Measurements from ENCODE around the gene CLK3.
A peak's percentile ranks its signal among the peaks of the same experiment; 100 is the strongest.
"Not testable (repeated sequence)": the region's sequence is repeated elsewhere in the genome, so short reads cannot be mapped to it uniquely, and the experiment has no call there.

The CLK3 gene

DNA sequence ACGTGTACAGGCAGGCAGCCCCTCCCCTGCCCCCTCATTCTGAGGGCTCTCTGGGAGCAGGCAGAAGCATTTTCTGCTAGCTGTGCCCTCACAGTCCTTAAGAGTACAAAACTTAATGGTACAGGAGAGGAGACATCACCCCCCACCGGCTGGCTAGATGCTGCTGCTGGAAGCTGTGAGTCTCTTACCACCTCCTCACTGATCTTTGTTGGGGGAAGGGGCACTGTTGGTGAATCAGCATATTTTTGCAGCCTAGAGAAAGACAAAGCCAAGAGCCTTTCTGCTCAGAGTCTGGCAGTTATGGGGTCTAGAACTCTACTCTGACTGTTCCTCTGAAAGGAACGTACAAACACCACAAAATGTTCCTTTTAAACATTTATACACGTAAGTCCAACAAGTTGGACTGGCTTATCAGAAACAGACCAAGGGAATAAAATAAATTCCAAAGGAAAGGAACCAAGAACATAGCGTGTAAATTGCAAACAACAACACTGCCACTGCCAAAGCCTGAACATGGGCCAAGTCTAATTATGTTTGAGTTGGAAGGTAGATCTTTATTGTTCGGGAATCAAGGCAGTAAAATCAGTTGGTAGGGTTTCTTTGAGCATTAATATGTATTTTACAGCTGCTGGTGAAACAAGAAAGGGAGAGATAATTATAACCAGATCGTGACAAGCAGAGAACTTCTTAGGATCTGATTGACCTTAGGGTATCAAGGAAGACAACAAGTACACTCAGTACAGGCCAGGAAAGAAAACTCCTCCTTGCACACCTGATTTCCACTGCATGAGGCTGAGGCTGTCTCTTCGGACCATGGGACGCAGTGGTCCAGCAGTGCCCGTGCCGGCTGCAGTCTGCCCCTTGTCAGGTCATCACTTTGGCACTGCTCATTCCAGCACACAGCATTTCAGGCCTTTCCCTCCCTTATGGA, 27.4 kb downstream of the CLK3 start:
- no peak for DNase-seq (ENCODE audit: low spot score)

DNA sequence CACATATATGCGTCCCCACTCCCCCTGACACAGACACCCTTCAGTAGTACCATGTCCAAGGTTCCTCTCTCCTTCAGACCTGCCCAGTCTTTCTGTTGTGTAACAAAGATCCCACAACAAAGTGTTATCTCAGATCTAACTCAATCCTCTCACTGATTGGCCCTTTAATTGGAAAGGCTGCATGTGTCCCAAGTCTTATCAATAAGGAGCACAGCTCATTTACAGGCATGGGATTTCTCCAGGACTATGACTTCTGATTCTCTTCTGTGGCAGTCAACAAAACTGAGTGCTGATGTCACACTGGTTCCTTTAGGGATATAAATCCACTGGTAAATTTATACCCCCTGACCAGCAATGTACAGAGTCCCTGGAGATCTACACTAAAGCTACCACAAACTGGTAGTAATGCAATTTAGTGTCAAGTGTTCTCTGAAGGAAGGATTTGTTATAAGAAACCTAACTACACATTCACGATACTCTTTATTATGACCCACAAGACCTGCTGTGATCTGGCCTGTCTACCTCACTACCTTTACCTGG, 28.1 kb downstream of the CLK3 start:
- DNase-seq (ENCODE audit: low spot score), result no peak

DNA sequence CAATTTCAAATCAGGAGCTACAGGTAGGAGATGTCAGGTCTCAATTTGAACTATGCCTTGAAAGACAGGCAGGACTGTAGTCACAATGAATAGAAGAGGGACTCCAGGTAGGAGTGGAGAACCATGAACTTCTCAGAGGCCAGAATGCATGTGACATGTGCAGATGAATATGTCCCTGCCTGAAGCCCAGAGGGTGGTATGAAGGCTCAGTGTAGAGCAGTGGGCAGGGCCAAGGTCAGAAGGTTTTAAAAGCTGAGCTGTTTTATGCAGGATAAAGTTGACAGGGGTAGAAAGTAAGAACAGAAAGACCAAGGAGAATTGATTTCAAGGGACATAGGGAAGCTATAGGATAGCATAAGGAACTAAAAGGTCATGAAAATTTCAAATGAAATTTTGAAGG, 30.8 kb downstream of the CLK3 start:
- DNase-seq (ENCODE audit: low spot score), result no peak

DNA sequence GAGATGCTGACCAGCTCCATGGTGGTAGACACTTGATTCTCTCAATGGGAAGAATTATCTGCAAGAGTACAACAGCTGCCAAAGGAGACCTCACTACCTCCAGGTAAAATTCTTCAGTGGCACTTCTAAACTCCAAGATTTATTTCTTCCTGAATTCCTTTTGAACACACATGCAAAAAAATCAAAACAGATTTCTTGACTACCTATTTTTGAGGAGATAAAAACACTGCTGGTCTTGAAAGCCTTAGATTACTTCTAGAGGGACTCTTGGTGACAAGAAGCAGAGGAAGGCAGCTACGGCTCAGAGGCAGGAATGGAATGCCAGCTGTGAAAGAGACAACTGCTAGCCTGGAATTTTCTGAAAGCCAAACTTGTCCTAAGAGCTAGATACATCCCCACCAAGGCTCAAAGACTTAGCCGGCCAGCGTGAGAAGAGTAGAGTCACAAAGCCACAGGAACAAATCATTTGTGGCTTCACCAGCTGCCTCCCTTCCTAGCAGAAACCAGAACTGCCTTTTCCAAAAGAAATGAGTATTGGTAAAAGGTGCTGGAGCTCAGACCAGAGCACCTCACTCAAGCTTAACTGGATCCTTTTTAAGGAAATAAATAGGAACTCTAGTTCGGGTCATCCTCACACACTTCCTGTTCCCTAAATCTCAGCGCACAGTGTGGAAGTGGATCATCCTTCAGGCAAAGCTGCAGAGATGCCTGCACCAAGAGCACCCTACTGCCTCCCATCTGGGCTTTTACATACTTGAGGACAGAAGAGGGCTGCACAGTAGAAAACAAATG, 32.6 kb downstream of the CLK3 start:
- DNase-seq (ENCODE audit: low spot score), result no peak

DNA sequence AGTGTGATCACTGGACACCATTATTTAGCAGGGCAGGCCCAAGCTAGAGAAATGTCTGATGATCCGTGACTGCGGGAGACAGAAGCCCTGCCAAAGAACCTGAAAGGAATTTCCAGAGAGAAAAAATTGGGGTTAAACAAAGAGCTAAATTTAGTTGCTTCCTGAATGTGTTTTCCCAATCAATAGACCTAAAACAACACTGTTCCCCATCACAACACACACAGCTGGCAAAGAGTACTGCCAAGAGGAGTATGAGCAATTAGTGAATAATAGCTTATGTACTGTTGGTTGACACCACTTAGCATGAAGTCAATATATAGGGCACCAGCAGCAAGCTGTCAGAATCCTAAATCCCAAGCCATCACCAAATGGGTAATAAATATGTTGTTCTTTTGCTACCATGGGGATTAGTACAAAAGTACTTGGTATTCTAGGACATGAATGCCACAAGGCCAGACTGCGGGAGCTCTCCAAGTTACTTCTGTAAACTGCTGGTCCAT, 35.7 kb downstream of the CLK3 start:
- DNase-seq (ENCODE audit: low spot score), result no peak

DNA sequence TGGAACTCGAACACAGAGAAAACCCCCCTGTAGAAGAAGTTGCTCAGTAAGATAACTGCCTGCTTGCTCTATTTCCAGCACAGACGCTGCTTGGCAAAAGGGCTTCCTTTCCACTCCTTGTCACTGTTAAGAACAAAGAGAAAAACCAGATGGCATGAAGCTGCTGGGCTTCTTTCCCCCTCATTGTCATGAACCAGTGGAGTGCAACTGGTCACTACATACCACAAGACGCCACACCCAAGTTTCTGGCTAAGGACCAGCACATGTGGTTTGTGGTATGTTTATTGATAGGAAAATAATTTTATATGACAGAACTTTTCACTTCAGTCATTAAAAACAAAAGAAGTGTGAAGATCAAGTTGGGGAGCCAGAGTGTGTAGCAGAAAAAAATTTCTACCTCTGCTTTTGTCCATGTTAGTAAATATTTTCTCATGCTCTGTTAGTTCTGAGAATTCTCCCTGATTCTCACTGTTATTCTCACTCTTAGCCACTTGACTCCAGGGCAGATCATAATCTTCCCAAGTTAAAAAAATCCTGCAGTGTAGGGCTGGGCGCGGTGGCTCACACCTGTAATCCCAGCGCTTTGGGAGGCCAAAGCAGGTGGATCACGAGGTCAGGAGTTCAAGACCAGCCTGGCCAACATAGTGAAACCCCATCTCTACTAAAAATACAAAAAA, 37.9 kb downstream of the CLK3 start:
- peak; percentile 56 for DNase-seq (ENCODE audit: low spot score)

DNA sequence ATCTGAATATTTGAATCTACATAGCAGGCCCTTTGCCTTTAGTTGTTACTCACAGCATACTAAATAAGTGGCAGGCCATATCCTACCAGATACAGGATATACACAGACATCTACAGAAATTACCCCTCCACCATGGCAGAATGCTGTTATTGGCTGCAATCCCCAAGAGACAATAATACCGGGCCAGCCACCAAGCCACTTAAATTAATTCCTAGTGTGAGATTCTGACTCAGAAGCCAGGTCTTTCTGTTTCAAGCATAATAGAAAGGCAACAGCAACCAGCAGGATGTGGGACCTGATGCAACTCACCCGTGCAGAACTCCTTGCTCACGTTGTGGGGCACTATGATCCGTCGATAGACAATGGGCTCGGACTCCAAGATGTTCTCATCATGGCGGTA, 39.8 kb downstream of the CLK3 start:
- no peak for DNase-seq (ENCODE audit: low spot score)

DNA sequence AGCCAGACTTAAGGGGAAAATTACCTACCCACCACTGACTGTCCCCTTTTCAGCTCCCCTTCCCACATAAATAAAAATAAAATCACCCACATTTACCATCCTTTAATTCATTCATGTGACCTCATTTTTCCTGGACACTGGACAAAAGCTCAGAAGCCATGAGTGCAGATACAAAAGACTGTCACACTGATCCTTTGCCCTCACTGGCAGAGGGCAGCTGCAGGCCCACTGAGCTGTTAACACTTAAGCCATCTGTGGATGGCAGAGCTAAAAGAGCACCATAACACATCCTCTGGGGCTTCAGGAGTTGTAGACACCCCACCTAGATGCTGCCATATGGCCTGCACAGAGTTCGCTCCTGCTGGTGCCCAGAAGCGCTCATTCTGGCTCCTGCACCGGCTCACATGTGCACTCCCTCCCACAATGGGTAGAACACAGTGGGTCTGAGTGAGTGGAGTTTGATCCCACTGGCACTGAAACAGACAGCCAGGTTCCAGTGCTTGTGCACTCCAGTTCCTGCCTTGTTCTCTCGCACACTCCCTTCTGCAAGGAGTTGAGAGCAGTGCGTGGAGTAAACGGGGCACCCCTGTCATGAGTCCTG, 41.4 kb downstream of the CLK3 start:
- DNase-seq (ENCODE audit: low spot score), result no peak

DNA sequence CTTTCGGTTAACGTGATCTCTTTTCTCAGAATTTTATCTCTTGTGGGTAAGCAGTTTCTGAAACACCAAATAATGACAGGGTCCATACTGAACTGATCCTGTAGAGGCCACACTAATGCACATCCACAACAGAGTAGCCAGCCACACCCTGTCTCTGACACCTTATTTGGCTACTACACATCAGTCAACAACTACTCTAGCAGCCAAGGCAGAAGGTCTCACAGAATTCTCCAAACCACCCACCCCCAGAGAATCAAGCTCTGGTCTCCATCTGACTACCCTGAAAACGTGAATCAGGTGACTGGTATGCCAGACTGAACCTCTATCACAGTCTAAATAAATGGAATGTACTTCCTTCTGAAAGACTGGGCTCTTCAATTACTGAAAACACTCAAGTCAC, 42.2 kb downstream of the CLK3 start:
- DNase-seq (ENCODE audit: low spot score), result no peak

DNA sequence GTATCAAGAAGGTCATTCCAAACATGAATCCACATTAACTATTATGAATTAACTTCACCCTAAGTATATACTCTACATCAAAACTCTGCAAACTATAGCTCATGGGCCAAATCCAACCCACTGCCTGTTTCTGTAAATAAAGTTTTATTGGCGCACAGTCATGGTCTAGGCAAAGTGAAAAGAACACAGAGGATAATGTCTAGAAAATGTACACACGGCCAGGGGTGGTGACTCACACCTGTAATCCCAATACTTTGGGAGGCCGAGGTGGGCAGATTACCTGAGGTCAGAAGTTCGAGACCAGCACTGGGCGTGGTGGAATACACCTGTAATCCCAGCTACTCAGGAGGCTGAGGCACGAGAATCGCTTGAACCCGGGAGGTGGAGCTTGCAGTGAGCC, 45.6 kb downstream of the CLK3 start:
- not testable (repeated sequence) for DNase-seq (ENCODE audit: low spot score)

DNA sequence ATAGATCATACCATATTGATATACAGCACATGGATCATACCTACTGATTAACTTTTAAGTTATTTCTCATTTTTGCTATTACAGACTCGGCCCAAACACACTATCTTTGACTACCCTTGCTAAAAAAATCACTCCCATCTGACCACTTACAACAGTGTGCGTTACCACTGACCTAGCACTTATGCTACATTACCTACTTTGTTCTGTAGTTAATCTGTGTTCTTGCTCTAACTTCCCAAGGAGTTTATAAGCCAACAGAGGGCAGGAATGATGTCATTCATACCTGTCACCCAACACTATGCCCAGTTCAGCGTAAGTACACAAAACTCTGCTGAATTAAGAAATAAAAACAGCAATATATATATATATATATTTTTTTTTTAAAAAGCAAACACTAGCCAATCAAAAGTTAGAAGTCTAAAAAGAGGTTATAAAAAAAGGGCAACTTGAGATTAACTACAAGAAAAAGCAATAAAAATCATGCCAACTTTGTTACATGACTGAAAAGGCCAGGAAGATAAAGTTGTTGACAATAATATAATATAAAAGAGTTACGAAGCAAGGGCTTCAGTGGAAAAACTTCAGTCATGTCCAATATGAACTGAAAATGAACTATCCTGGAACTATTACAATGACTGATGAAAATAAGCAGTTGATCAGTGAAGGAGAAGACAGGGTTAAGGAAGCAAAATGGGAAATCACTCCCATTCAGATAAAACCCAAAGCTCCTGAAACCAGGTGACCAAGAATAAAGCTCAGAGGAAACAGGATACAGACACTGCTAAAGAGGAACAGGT, 46.6 kb downstream of the CLK3 start:
- no peak for DNase-seq (ENCODE audit: low spot score)

DNA sequence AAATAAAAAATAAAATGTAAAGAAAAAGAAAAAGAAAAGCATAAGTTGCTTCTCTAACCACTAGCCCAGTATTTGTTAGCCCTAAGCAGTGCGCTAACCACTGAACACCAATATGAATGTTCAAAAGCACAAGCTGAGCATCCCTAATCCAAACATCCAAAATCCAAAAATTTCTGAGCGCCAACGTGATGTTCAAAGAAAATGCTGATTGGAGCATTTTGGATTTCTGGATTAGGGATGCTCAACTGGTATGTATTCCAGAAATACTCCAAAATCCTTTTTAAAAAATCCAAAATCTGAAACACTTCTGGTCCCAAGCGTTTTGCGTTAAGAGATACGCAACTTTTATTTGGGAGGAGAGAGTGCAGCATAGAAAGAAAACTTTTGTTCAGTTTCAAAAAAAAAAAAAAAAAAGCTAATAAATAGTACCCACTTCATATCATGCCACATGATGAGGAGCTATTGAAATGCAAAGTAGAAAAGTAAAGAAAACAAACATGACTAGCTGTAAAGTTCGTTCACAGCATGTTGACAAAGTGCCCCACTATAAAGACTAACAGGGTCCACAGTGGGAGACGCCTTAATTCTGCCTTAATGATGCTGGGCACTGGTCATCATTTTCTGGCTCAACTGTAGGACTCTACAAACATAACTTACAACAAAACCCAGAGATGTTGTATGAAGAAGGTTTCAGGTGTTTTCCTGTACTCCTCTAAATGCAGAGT, 47.8 kb downstream of the CLK3 start:
- DNase-seq (ENCODE audit: low spot score), result no peak

DNA sequence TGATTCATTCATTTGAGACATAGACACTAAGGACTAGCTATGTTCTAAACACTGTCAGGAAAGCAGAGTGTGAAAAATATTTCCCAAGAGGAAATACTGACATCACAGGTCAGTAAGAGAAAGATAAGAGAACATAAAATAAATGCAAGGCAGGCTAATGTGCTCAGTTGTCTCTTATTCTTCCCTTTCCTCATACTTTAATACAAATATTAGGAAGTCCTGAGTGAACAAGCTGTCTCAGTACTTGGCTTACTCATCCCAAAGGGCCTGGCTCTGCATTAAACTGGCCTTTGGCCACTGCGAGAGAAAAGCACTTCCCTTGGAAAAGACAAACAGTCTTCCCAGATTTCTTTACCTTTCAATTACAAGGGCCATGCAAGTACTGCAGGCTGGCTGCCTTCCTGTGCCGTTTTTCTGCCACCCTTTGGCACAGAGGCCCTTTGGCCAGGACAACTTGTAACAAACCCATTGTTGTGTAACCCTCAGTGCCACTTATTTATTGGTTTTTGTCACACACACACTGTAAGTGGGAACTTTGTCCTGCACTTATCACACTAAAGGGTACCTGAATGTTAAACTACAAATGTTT, 48.5 kb downstream of the CLK3 start:
- no peak for DNase-seq (ENCODE audit: low spot score)

DNA sequence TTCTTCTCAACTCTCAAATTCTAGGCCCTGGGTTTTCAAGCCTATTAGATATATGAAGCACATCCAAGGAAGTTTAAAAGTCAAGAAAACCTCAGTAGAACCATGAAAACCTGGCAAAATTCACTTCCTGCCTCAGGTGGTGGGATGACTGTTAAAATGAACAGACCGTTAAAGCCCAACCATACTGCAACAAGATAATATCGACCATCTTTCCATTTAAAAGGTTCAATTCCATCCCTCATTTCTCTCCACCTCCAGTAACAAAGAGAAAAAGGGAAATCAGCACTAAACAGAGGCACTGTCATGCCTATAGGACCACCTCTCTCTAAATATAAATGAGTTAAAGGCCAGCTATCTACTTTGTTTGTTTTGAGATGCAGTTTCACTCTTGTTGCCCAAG, 49.0 kb downstream of the CLK3 start:
- DNase-seq (ENCODE audit: low spot score), result no peak

DNA sequence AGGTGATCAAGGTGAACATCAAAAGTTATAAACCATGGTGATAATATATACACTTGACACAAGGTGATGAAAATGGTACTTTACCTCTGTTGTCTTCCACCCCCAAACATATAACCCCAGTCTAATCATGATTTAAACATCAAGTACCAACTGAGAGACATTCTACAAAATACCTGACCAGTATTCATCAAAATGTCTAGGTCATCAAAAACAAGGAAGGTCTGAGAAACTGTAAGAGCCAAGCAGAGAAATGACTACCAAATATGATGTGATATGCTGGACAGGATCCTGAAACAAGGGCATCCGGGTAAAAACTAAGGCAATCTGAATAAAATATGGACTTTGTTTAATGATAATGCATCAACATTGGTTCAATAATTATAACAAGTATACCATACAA, 52.3 kb downstream of the CLK3 start:
- no peak for DNase-seq (ENCODE audit: low spot score)

DNA sequence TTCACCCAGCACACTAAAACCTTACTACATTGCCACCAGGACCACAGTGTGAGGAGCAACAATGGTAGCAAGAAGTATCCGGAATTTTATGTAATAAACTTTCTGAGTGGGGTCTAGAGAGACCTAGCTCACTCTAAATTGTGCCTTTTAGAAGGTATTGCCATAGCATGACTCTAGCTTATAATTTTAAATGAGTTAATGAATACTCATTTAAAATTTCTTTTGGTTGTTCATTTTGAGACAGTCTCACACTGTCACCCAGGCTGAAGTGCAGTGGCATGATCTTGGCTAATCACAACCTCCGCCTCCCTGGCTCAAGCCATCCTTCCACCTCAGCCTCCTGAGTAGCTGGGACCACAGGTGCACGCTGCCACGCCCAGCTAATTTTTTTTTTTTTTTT, 54.0 kb downstream of the CLK3 start:
- no peak for DNase-seq (ENCODE audit: low spot score)

DNA sequence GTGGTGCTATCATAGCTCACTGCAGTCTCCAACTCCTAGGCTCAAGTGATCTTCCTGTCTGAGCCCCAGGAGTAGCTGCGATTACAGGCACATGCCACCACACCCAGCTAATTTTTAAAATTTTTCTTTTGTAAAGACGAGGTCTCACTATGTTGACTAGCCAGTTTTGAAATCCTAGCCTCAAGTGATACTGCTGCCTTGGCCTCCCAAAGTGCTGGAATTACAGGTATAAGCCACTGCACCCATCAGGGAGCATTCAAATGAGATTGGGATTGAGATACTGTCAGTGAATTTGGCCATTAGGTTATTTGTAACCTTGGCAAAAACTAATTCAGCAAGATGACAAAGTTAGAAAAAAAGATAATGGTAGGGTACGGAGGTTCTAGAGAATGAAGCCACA, 58.5 kb downstream of the CLK3 start:
- no peak for DNase-seq (ENCODE audit: low spot score)

DNA sequence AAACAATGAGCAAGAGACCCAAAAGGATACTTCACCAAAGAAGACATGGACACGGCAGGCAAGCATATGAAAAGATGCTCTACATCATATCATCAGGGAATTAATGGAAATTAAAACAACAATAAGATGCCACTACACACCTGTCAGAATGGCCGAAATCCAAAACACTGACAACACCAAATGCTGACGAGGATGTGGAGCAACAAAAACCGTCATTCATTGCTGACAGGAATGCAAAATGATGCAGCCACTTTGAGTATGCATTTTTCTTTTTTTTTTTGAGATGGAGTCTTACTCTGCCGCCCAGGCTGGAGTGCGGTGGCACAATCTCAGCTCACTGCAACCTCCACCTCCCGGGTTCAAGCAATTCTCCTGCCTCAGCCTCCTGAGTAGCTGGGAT, 61.2 kb downstream of the CLK3 start:
- DNase-seq (ENCODE audit: low spot score), result no peak
